Suprapubic skin (tissue), 4 donors: ENCODE results near the gene NDC1. TPM values are rescaled to one million over a fixed set of nuclear protein-coding genes. Genes with fewer than 3 reads are reported as not detected.

Experiments
- DNase-seq, 2 donors: peaks; one replicate each; pipeline ENCODE4 v3.0.0-alpha.2; 2019; ENCODE audit warnings: low spot score in 2 of 2
- H3K27ac ChIP-seq: fragments of 200-600 bp; sonication (generic); one replicate; pipeline ENCODE4 v1.5.1; 2019
- H3K27me3 ChIP-seq: fragments of 200-600 bp; sonication (generic); one replicate; pipeline ENCODE4 v1.5.1; 2019
- H3K36me3 ChIP-seq: fragments of 200-600 bp; sonication (generic); one replicate; pipeline ENCODE4 v1.5.1; 2019
- H3K4me1 ChIP-seq: fragments of 200-600 bp; sonication (generic); one replicate; pipeline ENCODE4 v1.5.1; 2019
- H3K4me3 ChIP-seq: fragments of 200-600 bp; sonication (generic); one replicate; pipeline ENCODE4 v1.5.1; 2019; ENCODE audit warnings: mild to moderate bottlenecking
- H3K9me3 ChIP-seq: fragments of 200-600 bp; sonication (generic); one replicate; pipeline ENCODE4 v1.5.1; 2019
- EP300 ChIP-seq: sonication (generic); formaldehyde crosslinking; IDR thresholded peaks from one replicate; pipeline ENCODE4 v1.6.1; 2017; ENCODE audit warnings: antibody characterized with exemption
- POLR2A ChIP-seq, 2 donors: fragments of 450-650 bp; IDR thresholded peaks; one replicate each; pipeline ENCODE4 v1.6.1; 2017; ENCODE audit warnings: antibody characterized with exemption in 2 of 2, mild to moderate bottlenecking in 2 of 2, moderate library complexity in 2 of 2
- POLR2AphosphoS5 ChIP-seq, 3 donors: sonication (generic); formaldehyde crosslinking; IDR thresholded peaks; one replicate each; pipeline ENCODE4 v1.6.1; 2017; ENCODE audit warnings: antibody characterized with exemption in 3 of 3
- WGBS: methylation state at CpG from one replicate; pipeline ENCODE4 v1.1.5; 2018; 5-methylcytosine and 5-hydroxymethylcytosine counted together
- total RNA-seq, 4 donors: library from RNA; depleted of rRNA; stranded (reverse); fragments of >200 nt; gene quantifications; one replicate each; pipeline ENCODE4 v1.1.0, GENCODE V29; 2016
- TF ChIP-seq, protein P1 (sequence below), 2 donors: fragments of 200-600 bp in 1 of 2; fragments of 450-650 bp in 1 of 2; sonication (generic) in 1 of 2; IDR thresholded peaks; one replicate each; pipeline ENCODE4 v1.5.1; 2016 to 2019; ENCODE audit warnings: antibody characterized with exemption in 2 of 2, mild to moderate bottlenecking in 1 of 2, moderate library complexity in 1 of 2

Gene NDC1
- total RNA-seq, 4 donors from 2014 or later: 13.5 to 19.4 (median 15.1) TPM

DNA sequence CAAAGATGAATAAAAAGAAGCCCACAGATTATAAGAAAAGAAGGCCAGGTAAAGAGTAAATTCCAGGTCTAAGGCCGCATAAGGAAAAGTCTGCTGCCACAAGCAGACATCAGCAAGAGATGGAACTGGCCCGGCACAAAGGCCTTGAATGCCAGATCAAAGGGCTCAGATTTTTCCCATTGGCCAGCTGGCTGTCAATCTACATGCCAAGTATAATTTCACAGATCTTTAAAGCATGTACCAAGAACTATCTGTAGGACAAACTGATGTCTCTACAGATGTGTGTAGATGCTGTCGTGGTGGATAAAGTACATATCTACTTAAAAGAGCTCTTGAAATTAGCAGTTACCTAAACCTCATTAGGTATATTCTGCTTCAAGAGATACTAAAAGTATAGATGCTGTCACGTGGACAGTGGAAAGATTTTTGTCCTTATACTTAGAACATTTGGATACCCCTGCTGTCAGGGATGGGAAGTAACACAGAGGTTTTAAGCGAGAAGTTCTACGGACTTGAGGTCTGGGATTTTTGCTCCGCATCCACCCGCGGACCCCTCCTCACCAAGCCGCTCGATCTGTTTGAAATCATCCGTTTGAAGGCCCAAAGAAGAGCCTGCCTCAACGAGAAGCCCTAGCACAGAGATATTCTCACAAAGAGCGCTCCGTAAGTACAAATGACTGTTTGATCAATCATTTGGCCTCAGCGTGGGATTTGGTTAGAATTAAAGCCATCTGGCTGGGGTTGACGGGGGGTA lies 109.2 kb downstream of the NDC1 start:
- H3K36me3 ChIP-seq: no peaks in the 10 kb centered on the region
- no peak for DNase-seq
- H3K27ac ChIP-seq: no peak overlapping the region
- H3K9me3 ChIP-seq: no peaks in the 10 kb centered on the region
- TF ChIP-seq, protein P1, sequence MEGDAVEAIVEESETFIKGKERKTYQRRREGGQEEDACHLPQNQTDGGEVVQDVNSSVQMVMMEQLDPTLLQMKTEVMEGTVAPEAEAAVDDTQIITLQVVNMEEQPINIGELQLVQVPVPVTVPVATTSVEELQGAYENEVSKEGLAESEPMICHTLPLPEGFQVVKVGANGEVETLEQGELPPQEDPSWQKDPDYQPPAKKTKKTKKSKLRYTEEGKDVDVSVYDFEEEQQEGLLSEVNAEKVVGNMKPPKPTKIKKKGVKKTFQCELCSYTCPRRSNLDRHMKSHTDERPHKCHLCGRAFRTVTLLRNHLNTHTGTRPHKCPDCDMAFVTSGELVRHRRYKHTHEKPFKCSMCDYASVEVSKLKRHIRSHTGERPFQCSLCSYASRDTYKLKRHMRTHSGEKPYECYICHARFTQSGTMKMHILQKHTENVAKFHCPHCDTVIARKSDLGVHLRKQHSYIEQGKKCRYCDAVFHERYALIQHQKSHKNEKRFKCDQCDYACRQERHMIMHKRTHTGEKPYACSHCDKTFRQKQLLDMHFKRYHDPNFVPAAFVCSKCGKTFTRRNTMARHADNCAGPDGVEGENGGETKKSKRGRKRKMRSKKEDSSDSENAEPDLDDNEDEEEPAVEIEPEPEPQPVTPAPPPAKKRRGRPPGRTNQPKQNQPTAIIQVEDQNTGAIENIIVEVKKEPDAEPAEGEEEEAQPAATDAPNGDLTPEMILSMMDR (IDR thresholded peaks at IDR 0.05): no peak
- TF ChIP-seq EP300: no peak
- TF ChIP-seq POLR2A (IDR thresholded peaks at IDR 0.05): no peak
- H3K4me3 ChIP-seq: no peak overlapping the region
- 90% methylated on average over 17 of the region's 17 CpGs for WGBS
- H3K27me3 ChIP-seq: no peaks in the 10 kb centered on the region
- H3K4me1 ChIP-seq: no peaks in the 10 kb centered on the region

DNA sequence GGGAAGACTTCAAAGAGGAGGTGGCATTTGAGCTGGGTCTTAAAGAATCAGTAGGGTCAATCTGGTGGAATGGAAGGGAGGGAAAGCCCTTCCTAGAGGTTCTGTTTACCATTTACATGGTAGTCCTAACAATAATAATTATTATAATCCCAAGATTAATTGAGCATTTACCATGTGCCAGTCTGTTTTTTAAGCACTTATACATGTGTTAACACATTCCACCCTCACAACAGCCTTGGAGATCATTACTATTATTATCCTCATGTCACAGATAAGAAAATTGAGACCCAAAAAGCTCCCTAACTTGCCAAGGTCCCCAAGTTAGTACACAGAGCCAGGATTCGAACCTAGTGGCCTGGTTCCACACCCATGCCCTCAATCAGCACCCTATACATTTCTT lies 109.9 kb downstream of the NDC1 start:
- TF ChIP-seq POLR2A (IDR thresholded peaks at IDR 0.05) (no peak), POLR2AphosphoS5 (IDR thresholded peaks at IDR 0.05) (no peak), EP300 (no peak)
- TF ChIP-seq, protein P1 (IDR thresholded peaks at IDR 0.05): no peak
- Histone ChIP-seq H3K27me3 (no peaks in the 10 kb centered on the region), H3K9me3 (no peaks in the 10 kb centered on the region), H3K4me3 (no peak overlapping the region), H3K36me3 (no peaks in the 10 kb centered on the region), H3K4me1 (no peaks in the 10 kb centered on the region), H3K27ac (no peak overlapping the region)
- DNase-seq: no peak
- WGBS: 100% methylated on average over 1 of the region's 1 CpG

DNA sequence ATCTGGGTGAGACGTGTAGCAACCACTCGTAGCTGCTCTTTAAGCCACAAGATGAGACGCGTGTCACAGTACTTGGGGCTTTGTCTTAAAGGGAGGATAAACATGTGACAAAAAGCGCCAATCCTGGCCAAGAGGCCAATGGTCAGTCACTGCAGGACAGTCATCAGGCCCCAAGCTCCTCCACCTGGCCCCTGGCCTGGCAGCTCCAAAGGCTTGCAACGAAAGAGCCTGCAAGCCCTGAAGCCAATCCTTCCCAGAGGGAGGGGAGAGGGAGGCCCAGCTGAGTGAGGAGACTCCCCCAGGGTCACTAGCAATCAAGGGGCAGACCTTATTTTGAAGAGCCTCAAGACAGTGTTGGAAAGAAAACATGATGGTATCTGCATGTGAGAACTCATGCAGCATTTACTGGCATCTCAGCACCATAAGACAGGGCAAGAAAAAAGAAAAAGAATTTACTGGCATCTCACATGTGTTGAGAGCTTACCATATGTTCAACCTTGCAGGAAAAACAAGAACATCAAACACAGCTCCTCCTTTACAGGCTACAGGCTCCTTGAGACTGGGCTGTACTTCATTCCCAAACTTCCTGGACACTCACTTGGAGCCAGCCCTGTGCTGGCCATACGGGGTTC lies 110.5 kb downstream of the NDC1 start:
- 94% methylated on average over 7 of the region's 7 CpGs for WGBS
- Histone ChIP-seq H3K27ac (no peak overlapping the region), H3K4me3 (no peak overlapping the region), H3K4me1 (no peaks in the 10 kb centered on the region), H3K27me3 (no peaks in the 10 kb centered on the region), H3K36me3 (no peaks in the 10 kb centered on the region), H3K9me3 (no peaks in the 10 kb centered on the region)
- TF ChIP-seq, protein P1 (IDR thresholded peaks at IDR 0.05): no peak
- TF ChIP-seq POLR2A (IDR thresholded peaks at IDR 0.05) (no peak), EP300 (no peak), POLR2AphosphoS5 (IDR thresholded peaks at IDR 0.05) (no peak)
- no peak for DNase-seq

DNA sequence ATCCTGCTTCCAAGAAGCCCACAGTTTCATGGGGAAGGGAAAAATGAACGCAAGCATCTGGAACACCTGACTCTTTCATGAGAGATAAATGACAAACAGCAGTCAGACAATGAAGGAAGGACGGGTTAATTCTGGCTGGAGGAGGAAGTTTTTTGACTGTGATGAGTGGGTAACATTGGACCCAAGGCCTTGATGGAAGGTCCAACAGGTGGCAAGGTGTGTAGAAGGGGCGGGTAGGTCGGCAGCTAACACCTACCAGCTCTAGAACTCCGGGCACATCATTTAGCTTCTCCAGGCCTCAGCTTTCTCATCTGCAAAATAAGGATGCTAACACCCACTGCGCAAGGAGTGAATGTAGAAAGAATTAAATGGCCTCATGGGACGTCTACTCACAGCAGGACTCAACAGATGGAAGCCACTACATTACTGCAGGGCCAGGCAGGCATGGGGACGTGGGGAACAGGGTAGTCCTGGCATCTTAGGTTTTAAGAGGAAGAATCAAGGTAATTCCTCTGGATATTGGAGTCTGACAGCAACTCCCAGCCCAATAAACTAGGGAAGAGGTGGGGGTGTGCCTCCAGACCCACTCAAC lies 112.0 kb downstream of the NDC1 start:
- WGBS: 94% methylated on average over 8 of the region's 8 CpGs
- TF ChIP-seq POLR2AphosphoS5 (IDR thresholded peaks at IDR 0.05) (no peak), POLR2A (IDR thresholded peaks at IDR 0.05) (no peak), EP300 (no peak)
- TF ChIP-seq, protein P1 (IDR thresholded peaks at IDR 0.05): no peak
- no peak overlapping the region for H3K4me3 ChIP-seq
- H3K36me3 ChIP-seq: no peaks in the 10 kb centered on the region
- no peaks in the 10 kb centered on the region for H3K27me3 ChIP-seq
- no peaks in the 10 kb centered on the region for H3K4me1 ChIP-seq
- no peak overlapping the region for H3K27ac ChIP-seq
- no peaks in the 10 kb centered on the region for H3K9me3 ChIP-seq
- no peak for DNase-seq

DNA sequence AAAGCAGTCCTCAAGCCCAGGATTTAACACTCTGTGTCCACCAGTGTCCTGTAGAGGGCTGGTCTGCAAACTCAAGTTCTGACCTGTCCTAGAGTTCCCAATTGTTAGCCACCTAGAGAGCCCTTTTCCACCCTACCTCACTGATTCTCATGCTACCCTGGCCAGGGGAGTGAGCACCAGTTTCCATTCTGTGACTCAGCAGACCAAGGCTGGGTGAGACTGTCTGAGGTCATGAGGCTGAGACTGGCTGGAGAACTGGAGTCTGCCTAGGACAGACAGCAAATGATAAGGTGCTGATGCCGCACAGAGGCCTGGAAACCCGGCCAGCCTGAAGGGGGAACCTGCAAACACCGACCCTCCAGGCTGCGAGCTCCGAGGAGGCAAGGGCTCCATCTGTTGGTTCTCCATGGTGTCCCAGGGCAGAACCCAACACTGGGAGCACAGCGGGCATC lies 112.8 kb downstream of the NDC1 start:
- DNase-seq: no peak
- Histone ChIP-seq H3K4me1 (no peaks in the 10 kb centered on the region), H3K4me3 (no peak overlapping the region), H3K36me3 (no peaks in the 10 kb centered on the region), H3K9me3 (no peaks in the 10 kb centered on the region), H3K27ac (no peak overlapping the region), H3K27me3 (no peaks in the 10 kb centered on the region)
- 66% methylated on average over 5 of the region's 6 CpGs for WGBS
- TF ChIP-seq POLR2AphosphoS5 (IDR thresholded peaks at IDR 0.05) (no peak), EP300 (no peak), POLR2A (IDR thresholded peaks at IDR 0.05) (no peak)
- TF ChIP-seq, protein P1 (IDR thresholded peaks at IDR 0.05): no peak
